Measurements from ENCODE around the gene AKIRIN1.
"Not testable (repeated sequence)": the region's sequence is repeated elsewhere in the genome, so short reads cannot be mapped to it uniquely, and the experiment has no call there.

The AKIRIN1 gene

GRCh38 chr1:38994196-38994595 is 3.1 kb downstream of the AKIRIN1 start:
- DNase-seq (ENCODE audit: low read depth in 1 of 2, low spot score in 1 of 2): no peak

GRCh38 chr1:38997034-38997900 is 6.2 kb downstream of the AKIRIN1 start:
- no peak for DNase-seq (ENCODE audit: low read depth in 1 of 2, low spot score in 1 of 2)

DNA sequence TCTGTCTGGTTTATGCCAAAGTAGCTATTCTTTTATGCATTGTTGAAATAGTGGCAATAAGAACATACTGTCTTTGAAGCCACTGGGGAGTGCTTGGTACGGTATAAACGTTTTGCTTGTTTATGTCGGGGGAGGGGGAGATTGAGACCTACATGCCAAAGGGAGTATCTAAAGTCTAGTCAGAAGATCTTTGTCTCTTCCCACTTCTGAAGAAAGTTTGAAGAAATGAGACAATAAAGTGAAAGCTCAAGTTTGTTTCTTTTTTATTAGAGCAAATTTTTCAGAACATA is 6.8 kb downstream of the AKIRIN1 start:
- DNase-seq (ENCODE audit: low read depth in 1 of 2, low spot score in 1 of 2): no peak

DNA sequence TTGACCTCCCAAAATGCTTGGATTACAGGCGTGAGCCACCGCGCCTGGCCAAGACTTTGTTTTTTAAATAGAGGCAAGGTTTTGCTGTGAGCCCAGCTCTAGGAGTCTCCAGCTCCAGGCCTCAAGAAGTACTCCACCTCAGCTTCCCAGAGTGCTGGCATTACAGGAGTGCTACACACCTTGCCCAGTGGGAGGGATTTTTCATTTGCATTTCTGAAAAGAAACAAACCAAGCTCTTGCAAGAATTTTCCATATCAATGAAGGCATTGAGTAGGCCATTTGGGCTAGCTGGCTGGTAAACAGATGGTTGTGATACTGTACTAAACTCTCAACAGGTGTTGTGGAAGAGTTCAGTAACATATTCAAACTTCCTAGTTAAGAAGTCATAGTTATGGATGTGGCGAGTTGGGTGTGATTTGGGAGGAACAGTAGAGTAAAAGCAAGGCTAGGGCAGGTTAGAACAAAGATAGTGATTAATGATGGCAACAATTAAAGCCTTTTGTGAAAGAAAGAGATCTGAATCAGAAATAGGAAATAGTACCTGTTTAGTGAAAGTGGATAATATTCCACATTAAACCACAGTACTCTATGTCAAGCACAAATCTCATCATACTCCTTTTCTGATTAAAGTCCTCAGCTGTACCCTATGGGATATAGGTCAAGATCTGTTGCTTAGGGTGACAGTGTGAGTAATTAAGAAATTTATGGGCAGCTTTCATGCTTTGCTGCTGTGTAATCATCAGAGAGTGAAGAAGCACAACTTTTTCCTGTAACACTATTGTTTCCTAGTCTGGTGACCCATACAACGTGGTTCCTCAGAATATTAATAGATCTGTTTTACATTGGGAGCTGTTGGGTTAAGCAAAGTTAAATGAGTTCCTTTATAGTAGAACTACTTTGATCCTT is 10.7 kb downstream of the AKIRIN1 start:
- DNase-seq (ENCODE audit: low read depth in 1 of 2, low spot score in 1 of 2): no peak

- DNase-seq (ENCODE audit: low read depth in 1 of 2, low spot score in 1 of 2): no peak
Measured at GRCh38 chr1:39003281-39003680, 12.2 kb downstream of the AKIRIN1 start.

DNA sequence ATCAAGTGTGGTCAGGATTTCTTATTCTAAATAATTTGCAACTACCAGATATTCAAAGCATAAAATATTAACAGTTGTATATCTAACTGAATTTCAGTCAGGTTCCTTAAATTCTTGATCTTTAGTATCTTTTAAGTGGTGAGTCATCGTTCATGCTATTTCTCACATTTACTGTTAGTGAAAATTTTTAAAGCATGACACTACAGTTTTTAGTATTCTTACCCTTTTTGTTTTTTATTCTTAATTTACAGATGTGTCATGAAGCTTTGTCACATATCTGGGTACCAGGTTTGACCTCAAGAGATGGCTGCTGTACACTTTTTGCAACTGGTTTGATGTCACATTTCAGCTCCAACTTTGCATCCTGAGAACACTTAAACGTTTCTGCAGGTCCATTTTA is 12.7 kb downstream of the AKIRIN1 start:
- DNase-seq (ENCODE audit: low read depth in 1 of 2, low spot score in 1 of 2): no peak

- no peak for DNase-seq (ENCODE audit: low read depth in 1 of 2, low spot score in 1 of 2)
Measured at GRCh38 chr1:39006287-39006686, 15.2 kb downstream of the AKIRIN1 start.

GRCh38 chr1:39006726-39007645 is 15.9 kb downstream of the AKIRIN1 start:
- DNase-seq (ENCODE audit: low read depth in 1 of 2, low spot score in 1 of 2): no peak

DNA sequence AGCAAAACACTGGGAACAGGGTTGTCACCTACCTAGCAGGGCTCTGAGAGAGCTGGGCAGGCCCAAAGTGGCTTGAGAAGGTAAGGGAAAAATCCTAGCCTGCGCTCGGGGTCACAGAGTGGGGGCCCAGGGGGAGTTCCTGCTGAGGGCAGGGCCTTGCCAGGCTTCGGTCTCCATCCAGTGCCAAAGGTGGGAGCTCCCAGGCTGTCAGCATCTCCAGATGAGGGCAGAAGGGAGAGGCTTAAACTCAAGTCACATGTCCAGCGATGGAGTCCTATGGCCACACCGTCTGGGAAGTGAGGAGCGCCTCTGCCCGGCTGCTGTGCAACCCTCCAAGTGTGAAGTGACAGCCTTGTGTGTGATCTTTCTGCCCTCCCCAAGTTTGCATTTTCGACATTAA is 23.9 kb downstream of the AKIRIN1 start:
- not testable (repeated sequence) for DNase-seq (ENCODE audit: low read depth in 1 of 2, low spot score in 1 of 2)

GRCh38 chr1:39016604-39017171 is 25.6 kb downstream of the AKIRIN1 start:
- DNase-seq (ENCODE audit: low read depth in 1 of 2, low spot score in 1 of 2): no peak

DNA sequence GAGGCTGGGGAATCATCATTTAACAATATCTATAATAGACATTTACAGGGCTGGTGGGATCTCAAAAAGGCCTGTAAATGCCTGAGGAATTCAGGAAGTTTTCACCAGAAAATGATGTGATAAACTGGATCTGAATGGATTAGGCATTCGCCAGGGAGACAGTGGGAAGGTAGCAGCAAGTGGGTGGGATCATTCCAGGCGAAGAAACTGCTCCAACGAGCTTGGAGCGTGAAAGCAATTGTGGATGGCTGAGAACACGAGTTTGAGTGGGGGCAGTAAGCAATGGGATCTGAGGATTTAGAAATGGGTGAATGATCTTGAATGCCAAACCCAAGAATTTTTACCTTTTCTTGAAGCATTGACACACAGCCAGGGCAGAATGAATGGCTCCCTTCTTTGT is 26.2 kb downstream of the AKIRIN1 start:
- no peak for DNase-seq (ENCODE audit: low read depth in 1 of 2, low spot score in 1 of 2)

DNA sequence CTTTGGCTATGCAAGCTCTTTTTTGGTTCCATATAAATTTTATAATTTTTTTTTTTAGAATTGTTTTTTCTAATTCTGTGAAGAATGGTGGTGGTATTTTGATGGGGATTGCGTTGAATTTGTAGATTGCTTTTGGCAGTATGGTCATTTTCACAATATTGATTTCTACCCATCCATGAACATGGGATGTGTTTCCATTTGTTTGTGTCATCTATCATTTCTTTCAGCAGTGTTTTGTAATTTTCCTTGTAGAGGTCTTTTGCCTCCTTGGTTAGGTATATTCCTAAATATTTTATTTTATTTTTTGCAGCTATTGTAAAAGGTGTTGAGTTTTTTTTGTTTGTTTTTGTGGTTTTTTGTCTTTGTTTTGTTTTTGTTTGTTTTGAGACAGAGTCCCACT is 29.4 kb downstream of the AKIRIN1 start:
- not testable (repeated sequence) for DNase-seq (ENCODE audit: low read depth in 1 of 2, low spot score in 1 of 2)

- no peak for DNase-seq (ENCODE audit: low read depth in 1 of 2, low spot score in 1 of 2)
Measured at GRCh38 chr1:39021426-39021825, 30.4 kb downstream of the AKIRIN1 start.

- DNase-seq (ENCODE audit: low read depth in 1 of 2, low spot score in 1 of 2): no peak
Measured at GRCh38 chr1:39023140-39023539, 32.1 kb downstream of the AKIRIN1 start.

GRCh38 chr1:39026051-39026865 is 35.2 kb downstream of the AKIRIN1 start, which contains the start of gene NDUFS5:
Gene NDUFS5, plus strand, starts transcription at chr1:39026350. Its CDS starts 2,375 bp downstream, at chr1:39028725.
- DNase-seq (ENCODE audit: low read depth in 1 of 2, low spot score in 1 of 2): peak; percentile 59 to 67

DNA sequence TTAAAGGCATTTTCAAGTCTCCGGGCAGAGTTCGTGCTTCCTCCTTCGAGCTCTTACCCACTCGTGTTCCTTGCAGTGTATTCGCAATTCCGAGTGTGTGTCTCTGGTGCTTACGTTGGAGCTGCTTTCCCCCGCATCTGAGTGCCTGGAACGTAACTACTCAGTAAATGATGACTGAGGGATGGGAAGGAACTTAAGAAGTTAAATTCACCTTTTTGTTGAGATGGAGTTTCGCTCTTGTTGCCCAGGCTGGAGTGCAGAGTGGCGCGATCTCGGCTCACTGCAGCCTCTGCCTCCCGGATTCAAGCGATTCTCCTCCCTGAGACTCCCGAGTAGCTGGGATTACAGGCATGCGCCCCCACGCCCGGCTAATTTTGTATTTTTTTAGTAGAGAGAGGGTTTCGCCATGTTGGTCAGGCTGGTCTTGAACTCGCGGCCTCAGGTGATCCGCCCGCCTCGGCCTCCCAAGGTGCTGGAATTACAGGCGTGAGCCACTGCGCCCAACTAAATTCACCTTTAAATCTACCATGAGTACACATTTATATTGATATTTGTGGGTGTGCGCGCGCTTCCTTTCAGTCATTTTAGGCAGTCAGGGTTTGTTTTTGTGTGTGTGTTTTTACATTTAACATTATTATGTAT is 35.9 kb downstream of the AKIRIN1 start:
- no peak for DNase-seq (ENCODE audit: low read depth in 1 of 2, low spot score in 1 of 2)

GRCh38 chr1:39034114-39034654 is 43.1 kb downstream of the AKIRIN1 start:
- DNase-seq (ENCODE audit: low read depth in 1 of 2, low spot score in 1 of 2): no peak

DNA sequence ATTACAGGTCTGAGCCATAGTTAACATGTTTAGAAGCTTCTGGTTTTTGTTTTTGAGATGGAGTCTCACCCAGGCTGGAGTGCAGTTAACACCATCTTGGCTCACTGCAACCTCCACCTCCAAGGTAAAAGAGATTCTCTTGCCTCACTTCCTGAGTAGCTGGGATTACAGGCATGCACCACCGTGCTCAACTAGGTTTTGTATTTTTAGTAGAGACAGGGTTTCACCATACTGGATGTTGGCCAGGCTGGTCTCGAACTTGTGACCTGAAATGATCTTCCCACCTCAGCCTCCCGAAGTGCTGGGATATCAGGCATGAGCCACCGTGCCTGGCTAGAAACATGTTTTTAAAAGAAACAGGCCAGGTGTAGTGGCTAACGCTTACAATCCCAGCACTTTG is 45.6 kb downstream of the AKIRIN1 start:
- DNase-seq (ENCODE audit: low read depth in 1 of 2, low spot score in 1 of 2): no peak

GRCh38 chr1:39043513-39043912 is 52.4 kb downstream of the AKIRIN1 start:
- DNase-seq (ENCODE audit: low read depth in 1 of 2, low spot score in 1 of 2): no peak
